ENCODE measurements around the gene ERCC6. TPM values are rescaled to one million over a fixed set of nuclear protein-coding genes. Genes with fewer than 3 reads are reported as not detected.

ERCC6 gene
- total RNA-seq, 1 donor, result 54.3 TPM

DNA sequence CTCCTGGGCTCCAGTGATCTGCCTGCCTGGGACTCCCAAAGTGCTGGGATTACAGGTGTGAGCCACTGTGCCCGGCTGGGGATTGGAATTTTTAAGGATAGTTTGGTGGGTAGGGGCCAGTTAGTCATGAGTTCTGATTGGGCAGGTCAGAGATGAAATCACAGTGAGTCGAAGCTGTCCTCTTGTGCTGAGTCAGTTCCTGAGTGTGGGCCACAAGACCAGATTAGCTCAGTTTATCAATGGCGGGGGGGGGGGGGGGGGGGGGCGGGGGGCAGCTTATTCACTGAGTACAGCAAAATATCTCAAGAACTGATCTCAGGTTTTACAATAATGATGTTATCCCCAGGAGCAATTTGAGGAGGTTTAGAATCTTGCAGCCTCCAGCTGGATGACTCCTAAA lies 11.6 kb upstream of the ERCC6 start:
- H3K79me2 ChIP-seq (ENCODE audit: insufficient read depth, low read length), result no peaks in the 10 kb centered on the region
- H3K27ac ChIP-seq (ENCODE audit: low read depth, low read length), result peak overlapping the region; percentile 82
- no peaks in the 10 kb centered on the region for H4K20me1 ChIP-seq (ENCODE audit: insufficient read depth, low read length)
- H3K4me2 ChIP-seq (ENCODE audit: insufficient read depth, low read length), result no peak overlapping the region
- no peak overlapping the region for H3K4me3 ChIP-seq (ENCODE audit: insufficient read depth, low read length)
- no peaks in the 10 kb centered on the region for H3K36me3 ChIP-seq (ENCODE audit: insufficient read depth, low read length)
- no peak for DNase-seq (ENCODE audit: insufficient read length, low spot score, missing footprints)
- peaks cover 35% of the 10 kb centered on the region for H3K4me1 ChIP-seq (ENCODE audit: insufficient read depth, low read length)
- TF ChIP-seq, protein P1, sequence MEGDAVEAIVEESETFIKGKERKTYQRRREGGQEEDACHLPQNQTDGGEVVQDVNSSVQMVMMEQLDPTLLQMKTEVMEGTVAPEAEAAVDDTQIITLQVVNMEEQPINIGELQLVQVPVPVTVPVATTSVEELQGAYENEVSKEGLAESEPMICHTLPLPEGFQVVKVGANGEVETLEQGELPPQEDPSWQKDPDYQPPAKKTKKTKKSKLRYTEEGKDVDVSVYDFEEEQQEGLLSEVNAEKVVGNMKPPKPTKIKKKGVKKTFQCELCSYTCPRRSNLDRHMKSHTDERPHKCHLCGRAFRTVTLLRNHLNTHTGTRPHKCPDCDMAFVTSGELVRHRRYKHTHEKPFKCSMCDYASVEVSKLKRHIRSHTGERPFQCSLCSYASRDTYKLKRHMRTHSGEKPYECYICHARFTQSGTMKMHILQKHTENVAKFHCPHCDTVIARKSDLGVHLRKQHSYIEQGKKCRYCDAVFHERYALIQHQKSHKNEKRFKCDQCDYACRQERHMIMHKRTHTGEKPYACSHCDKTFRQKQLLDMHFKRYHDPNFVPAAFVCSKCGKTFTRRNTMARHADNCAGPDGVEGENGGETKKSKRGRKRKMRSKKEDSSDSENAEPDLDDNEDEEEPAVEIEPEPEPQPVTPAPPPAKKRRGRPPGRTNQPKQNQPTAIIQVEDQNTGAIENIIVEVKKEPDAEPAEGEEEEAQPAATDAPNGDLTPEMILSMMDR (IDR thresholded peaks at IDR 0.05; ENCODE audit: extremely low read depth, low read depth, low read length), result no peak
- no peaks in the 10 kb centered on the region for H3K9me3 ChIP-seq (ENCODE audit: low read depth, low read length)
- no peak overlapping the region for H2AFZ ChIP-seq (ENCODE audit: low read length)
- no peaks in the 10 kb centered on the region for H3K27me3 ChIP-seq (ENCODE audit: insufficient read depth, low read length)

DNA sequence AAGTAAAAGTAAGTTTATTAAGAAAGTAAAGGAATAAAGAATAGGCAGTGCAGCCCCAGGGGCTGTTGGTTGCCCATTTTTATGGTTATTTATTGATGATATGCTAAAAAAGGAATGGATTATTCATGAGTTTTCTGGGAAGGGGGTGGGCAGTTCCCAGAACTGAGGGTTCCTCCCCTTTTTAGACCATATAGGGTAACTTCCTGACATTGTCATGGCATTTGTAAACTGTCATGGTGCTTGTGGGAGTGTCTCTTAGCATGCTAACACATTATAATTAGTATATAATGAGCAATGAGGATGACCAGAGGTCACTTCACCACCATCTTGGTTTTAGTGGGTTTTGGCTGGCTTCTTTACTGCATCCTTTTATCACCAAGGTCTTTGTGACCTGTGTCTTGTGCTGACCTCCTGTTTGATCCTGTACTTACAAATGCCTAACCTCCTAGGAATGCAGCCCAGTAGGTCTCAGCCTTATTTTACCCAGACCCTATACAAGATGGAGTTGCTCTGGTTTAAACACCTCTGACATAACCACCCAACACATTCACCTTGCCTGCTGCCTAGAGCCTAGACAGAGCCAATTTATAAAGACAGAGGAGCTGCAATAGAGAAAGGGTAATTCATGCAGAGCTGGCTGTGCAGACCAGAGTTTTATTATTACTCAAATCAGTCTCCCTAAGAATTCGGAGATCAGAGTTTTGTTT lies 10.9 kb upstream of the ERCC6 start:
- no peaks in the 10 kb centered on the region for H3K27me3 ChIP-seq (ENCODE audit: insufficient read depth, low read length)
- DNase-seq (ENCODE audit: insufficient read length, low spot score, missing footprints), result no peak
- H3K9me3 ChIP-seq (ENCODE audit: low read depth, low read length), result no peaks in the 10 kb centered on the region
- H3K4me3 ChIP-seq (ENCODE audit: insufficient read depth, low read length), result no peak overlapping the region
- no peaks in the 10 kb centered on the region for H3K36me3 ChIP-seq (ENCODE audit: insufficient read depth, low read length)
- TF ChIP-seq, protein P1 (IDR thresholded peaks at IDR 0.05; ENCODE audit: extremely low read depth, low read depth, low read length), result no peak
- H4K20me1 ChIP-seq (ENCODE audit: insufficient read depth, low read length), result no peaks in the 10 kb centered on the region
- peak overlapping the region; percentile 79 for H3K27ac ChIP-seq (ENCODE audit: low read depth, low read length)
- no peak overlapping the region for H2AFZ ChIP-seq (ENCODE audit: low read length)
- H3K4me2 ChIP-seq (ENCODE audit: insufficient read depth, low read length), result no peak overlapping the region
- peaks cover 35% of the 10 kb centered on the region for H3K4me1 ChIP-seq (ENCODE audit: insufficient read depth, low read length)
- no peaks in the 10 kb centered on the region for H3K79me2 ChIP-seq (ENCODE audit: insufficient read depth, low read length)

DNA sequence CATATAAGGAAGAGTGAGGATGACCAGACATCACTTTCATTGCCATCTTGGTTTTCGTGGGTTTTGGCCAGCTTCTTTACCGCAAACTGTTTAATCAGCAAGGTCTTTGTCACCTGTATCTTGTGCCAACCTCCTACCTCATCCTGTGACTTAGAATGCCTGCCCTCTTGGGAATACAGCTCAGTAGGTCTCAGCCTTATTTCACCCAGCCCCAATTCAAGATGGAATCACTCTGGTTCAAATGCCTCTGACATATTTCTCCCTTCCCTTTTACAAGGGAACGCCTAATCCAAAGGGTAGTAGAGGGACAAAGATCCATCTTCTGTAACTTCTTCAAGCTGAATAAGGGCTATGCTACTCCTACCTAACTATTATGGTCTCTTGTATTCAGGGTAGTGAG lies 4.7 kb upstream of the ERCC6 start:
- Histone ChIP-seq H3K4me1 (ENCODE audit: insufficient read depth, low read length) (peaks cover 8% of the 10 kb centered on the region), H3K36me3 (ENCODE audit: insufficient read depth, low read length) (no peaks in the 10 kb centered on the region), H3K27me3 (ENCODE audit: insufficient read depth, low read length) (no peaks in the 10 kb centered on the region), H3K27ac (ENCODE audit: low read depth, low read length) (no peak overlapping the region), H4K20me1 (ENCODE audit: insufficient read depth, low read length) (no peaks in the 10 kb centered on the region), H3K4me2 (ENCODE audit: insufficient read depth, low read length) (no peak overlapping the region), H3K79me2 (ENCODE audit: insufficient read depth, low read length) (peaks cover 7% of the 10 kb centered on the region), H3K9me3 (ENCODE audit: low read depth, low read length) (no peaks in the 10 kb centered on the region), H3K4me3 (ENCODE audit: insufficient read depth, low read length) (no peak overlapping the region), H2AFZ (ENCODE audit: low read length) (no peak overlapping the region)
- TF ChIP-seq, protein P1 (IDR thresholded peaks at IDR 0.05; ENCODE audit: extremely low read depth, low read depth, low read length), result no peak
- DNase-seq (ENCODE audit: insufficient read length, low spot score, missing footprints), result no peak

DNA sequence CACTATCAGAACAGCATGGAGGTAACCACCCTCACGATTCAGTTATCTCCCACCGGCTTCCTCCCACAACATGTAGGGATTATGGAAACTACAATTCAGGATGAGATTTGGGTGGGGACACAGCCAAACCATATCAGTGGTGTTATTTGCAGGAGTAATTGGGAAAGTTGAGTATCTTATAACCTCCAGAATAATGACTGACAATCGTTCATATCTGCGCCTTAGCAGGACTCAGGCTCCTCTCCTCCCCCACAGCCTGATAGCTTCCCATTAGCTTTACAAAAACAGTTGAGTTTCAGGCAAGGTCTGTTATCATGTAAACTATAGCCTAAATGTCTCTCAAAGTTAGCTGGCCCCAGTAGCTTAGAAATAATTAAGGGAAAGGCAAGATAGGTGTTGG lies 3.4 kb upstream of the ERCC6 start:
- H3K27ac ChIP-seq (ENCODE audit: low read depth, low read length), result no peak overlapping the region

More for the DNA sequence above, 3.4 kb upstream of the ERCC6 start:
- Histone ChIP-seq H3K4me3 (ENCODE audit: insufficient read depth, low read length) (no peak overlapping the region), H3K4me2 (ENCODE audit: insufficient read depth, low read length) (no peak overlapping the region), H3K9me3 (ENCODE audit: low read depth, low read length) (no peaks in the 10 kb centered on the region), H3K27me3 (ENCODE audit: insufficient read depth, low read length) (no peaks in the 10 kb centered on the region), H2AFZ (ENCODE audit: low read length) (no peak overlapping the region), H3K4me1 (ENCODE audit: insufficient read depth, low read length) (peaks cover 18% of the 10 kb centered on the region), H4K20me1 (ENCODE audit: insufficient read depth, low read length) (no peaks in the 10 kb centered on the region), H3K36me3 (ENCODE audit: insufficient read depth, low read length) (no peaks in the 10 kb centered on the region), H3K79me2 (ENCODE audit: insufficient read depth, low read length) (peaks cover 20% of the 10 kb centered on the region)
- TF ChIP-seq, protein P1 (IDR thresholded peaks at IDR 0.05; ENCODE audit: extremely low read depth, low read depth, low read length), result no peak
- DNase-seq (ENCODE audit: insufficient read length, low spot score, missing footprints), result no peak

All from osteoblast (primary cell).